Measurements from ENCODE around the gene NRP1. TPM values are rescaled to one million over a fixed set of nuclear protein-coding genes. Genes with fewer than 3 reads are reported as not detected.

The NRP1 gene
- total RNA-seq, 1 donor from 2014 or later: 100 TPM

DNA sequence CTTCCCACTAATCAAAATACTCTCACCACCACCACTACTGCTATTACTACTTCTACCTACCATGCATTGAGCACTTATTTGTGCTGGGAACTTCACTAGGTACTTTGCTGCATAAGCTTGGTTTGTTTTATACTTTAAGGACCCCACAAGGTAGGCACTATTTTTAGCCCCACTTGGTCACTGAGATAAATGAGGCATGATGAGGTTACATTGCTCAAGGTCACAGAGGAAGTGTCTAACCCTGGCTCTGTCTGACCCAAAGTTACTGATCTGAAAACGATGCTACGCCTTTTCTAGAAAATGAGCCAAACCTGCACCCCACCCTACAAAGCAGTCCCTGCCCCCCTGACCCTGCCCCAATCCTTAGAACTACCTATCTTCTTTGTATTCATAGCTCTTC, 35.6 kb downstream of the NRP1 start:
- no peaks in the 10 kb centered on the region for H3K36me3 Mint-ChIP-seq (ENCODE audit: unreplicated experiment)
- no peak for DNase-seq
- H3K9me3 Mint-ChIP-seq (ENCODE audit: unreplicated experiment): peaks cover 4% of the 10 kb centered on the region
- TF ChIP-seq, protein P1, sequence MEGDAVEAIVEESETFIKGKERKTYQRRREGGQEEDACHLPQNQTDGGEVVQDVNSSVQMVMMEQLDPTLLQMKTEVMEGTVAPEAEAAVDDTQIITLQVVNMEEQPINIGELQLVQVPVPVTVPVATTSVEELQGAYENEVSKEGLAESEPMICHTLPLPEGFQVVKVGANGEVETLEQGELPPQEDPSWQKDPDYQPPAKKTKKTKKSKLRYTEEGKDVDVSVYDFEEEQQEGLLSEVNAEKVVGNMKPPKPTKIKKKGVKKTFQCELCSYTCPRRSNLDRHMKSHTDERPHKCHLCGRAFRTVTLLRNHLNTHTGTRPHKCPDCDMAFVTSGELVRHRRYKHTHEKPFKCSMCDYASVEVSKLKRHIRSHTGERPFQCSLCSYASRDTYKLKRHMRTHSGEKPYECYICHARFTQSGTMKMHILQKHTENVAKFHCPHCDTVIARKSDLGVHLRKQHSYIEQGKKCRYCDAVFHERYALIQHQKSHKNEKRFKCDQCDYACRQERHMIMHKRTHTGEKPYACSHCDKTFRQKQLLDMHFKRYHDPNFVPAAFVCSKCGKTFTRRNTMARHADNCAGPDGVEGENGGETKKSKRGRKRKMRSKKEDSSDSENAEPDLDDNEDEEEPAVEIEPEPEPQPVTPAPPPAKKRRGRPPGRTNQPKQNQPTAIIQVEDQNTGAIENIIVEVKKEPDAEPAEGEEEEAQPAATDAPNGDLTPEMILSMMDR (IDR thresholded peaks at IDR 0.05; ENCODE audit: partially characterized antibody, unreplicated experiment): no peak
- no peak overlapping the region for H3K27ac Mint-ChIP-seq (ENCODE audit: unreplicated experiment)
- H3K27me3 Mint-ChIP-seq (ENCODE audit: unreplicated experiment): no peaks in the 10 kb centered on the region
- H3K4me1 Mint-ChIP-seq (ENCODE audit: low read depth, unreplicated experiment): peaks cover 1% of the 10 kb centered on the region
- H3K4me3 Mint-ChIP-seq (ENCODE audit: unreplicated experiment): no peak overlapping the region

DNA sequence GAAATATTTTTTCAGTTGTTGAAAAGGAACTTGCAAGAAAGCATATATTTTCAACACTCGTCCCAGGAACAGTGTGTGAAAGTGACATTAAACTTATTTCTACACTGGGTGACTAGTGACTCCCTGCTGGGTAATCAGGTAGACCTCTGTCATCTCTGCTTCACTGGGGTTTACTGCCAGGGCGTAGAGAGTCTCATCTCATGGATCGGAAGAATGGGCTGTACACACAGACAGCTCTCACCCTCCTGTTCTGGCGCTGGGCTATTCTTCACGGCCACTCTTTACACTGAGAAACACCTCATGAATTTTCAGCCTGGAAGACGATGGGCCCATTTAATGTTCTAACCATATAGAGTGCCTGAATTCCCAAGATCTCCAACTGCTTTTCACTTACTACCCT, 36.4 kb downstream of the NRP1 start:
- Mint-ChIP-seq H3K27ac (ENCODE audit: unreplicated experiment) (no peak overlapping the region), H3K4me3 (ENCODE audit: unreplicated experiment) (no peak overlapping the region), H3K4me1 (ENCODE audit: low read depth, unreplicated experiment) (peaks cover 7% of the 10 kb centered on the region), H3K9me3 (ENCODE audit: unreplicated experiment) (peaks cover 4% of the 10 kb centered on the region), H3K27me3 (ENCODE audit: unreplicated experiment) (no peaks in the 10 kb centered on the region), H3K36me3 (ENCODE audit: unreplicated experiment) (no peaks in the 10 kb centered on the region)
- TF ChIP-seq, protein P1 (IDR thresholded peaks at IDR 0.05; ENCODE audit: partially characterized antibody, unreplicated experiment): no peak
- DNase-seq: no peak

DNA sequence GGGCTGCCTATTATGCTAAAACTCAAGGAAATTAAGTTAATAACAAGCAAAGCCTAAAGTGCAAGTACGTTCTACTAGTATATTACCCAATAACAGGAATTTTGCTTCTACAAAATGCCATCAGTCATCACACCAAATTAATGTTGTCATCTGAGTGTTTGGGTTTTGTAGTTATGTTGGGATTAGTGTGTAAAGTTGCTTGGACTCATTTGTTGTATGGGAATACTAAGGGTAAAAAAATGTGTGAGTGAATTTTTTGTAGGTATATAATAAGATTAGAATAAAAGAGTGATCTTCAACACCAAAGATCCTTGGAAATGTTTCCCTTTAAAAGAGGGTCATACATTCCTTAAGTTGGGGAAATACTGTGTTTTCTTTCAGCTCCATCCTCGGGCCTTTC, 38.6 kb downstream of the NRP1 start:
- Mint-ChIP-seq H3K27me3 (ENCODE audit: unreplicated experiment) (no peaks in the 10 kb centered on the region), H3K36me3 (ENCODE audit: unreplicated experiment) (no peaks in the 10 kb centered on the region), H3K4me1 (ENCODE audit: low read depth, unreplicated experiment) (peaks cover 12% of the 10 kb centered on the region), H3K27ac (ENCODE audit: unreplicated experiment) (no peak overlapping the region), H3K9me3 (ENCODE audit: unreplicated experiment) (peaks cover 4% of the 10 kb centered on the region), H3K4me3 (ENCODE audit: unreplicated experiment) (no peak overlapping the region)
- DNase-seq: no peak
- TF ChIP-seq, protein P1 (IDR thresholded peaks at IDR 0.05; ENCODE audit: partially characterized antibody, unreplicated experiment): no peak

DNA sequence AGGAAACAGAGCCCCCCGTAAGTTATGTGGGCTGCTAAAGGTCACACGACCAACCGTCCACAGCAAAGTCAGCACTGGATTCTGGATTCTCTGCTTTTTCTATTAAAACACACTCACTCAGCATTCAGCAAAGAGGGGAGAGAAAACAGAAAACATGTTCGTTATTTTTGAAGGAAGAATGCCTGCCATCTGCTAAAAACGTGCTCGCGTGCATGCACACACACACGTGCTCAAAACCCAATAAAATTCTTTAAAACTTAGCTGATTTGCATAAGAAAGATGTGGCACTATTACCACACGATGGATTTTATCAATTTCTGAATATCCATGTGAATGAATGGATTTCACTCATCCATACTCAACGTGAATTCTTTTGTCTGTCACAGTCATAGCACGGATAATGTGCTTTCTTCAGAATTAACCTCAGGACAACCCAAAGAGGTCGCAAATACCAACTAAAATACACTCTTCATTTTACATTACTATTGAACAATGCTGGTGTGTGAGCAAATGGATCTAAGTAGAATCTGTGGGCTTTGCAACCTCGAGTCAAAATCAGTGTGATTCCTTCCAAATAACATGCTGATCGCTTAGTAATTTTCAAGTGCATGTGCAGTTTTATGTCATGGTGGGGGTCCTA, 40.8 kb downstream of the NRP1 start:
- Mint-ChIP-seq H3K27me3 (ENCODE audit: unreplicated experiment) (peaks cover 4% of the 10 kb centered on the region), H3K4me3 (ENCODE audit: unreplicated experiment) (no peak overlapping the region)

DNA sequence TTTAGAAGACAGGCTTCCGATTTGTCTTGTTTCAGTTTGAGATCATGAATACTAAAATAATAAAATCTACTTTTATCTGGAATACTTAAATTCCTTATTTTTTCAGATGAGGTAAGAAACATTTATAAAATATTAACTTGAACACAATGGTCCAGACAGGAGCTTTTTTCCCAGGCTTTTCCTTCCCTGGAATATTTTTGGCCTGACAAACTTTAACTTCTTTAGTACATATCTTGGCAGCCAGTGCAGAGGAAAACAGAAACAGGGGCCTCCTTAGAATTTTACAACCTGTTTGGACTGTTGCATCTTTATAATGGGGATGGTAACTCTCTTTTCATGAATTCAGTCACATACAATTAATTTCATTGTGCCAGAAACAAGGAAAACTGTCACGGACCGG, 41.4 kb downstream of the NRP1 start:
- peaks cover 14% of the 10 kb centered on the region for H3K4me1 Mint-ChIP-seq (ENCODE audit: low read depth, unreplicated experiment)
- no peaks in the 10 kb centered on the region for H3K36me3 Mint-ChIP-seq (ENCODE audit: unreplicated experiment)
- no peak overlapping the region for H3K27ac Mint-ChIP-seq (ENCODE audit: unreplicated experiment)
- H3K4me3 Mint-ChIP-seq (ENCODE audit: unreplicated experiment): no peak overlapping the region
- TF ChIP-seq, protein P1 (IDR thresholded peaks at IDR 0.05; ENCODE audit: partially characterized antibody, unreplicated experiment): no peak
- peaks cover 4% of the 10 kb centered on the region for H3K27me3 Mint-ChIP-seq (ENCODE audit: unreplicated experiment)
- peaks cover 3% of the 10 kb centered on the region for H3K9me3 Mint-ChIP-seq (ENCODE audit: unreplicated experiment)
- no peak for DNase-seq

More for the DNA sequence above, 40.8 kb downstream of the NRP1 start:
- TF ChIP-seq, protein P1 (IDR thresholded peaks at IDR 0.05; ENCODE audit: partially characterized antibody, unreplicated experiment): no peak
- H3K9me3 Mint-ChIP-seq (ENCODE audit: unreplicated experiment): peaks cover 3% of the 10 kb centered on the region
- peaks cover 14% of the 10 kb centered on the region for H3K4me1 Mint-ChIP-seq (ENCODE audit: low read depth, unreplicated experiment)
- H3K36me3 Mint-ChIP-seq (ENCODE audit: unreplicated experiment): no peaks in the 10 kb centered on the region
- no peak for DNase-seq
- H3K27ac Mint-ChIP-seq (ENCODE audit: unreplicated experiment): no peak overlapping the region
